HCT116 (cell line): ENCODE measurements around the gene IRS1. TPM values are rescaled to one million over a fixed set of nuclear protein-coding genes. Genes with fewer than 3 reads are reported as not detected.
A peak's percentile ranks its signal among the peaks of the same experiment; 100 is the strongest.

ENCODE experiments used
- ATAC-seq: fragments of 200-7000 bp; cut with Tn5 transposase; 2 replicates; pipeline ENCODE4 v1.9.1; 2020; ENCODE audit warnings: mild to moderate bottlenecking, moderate library complexity
- BruUV-seq: library from RNA; stranded (reverse); fragments of 400-500 nt; replicated peaks from 2 replicates; lab custom pipeline; 2021; lab: Mats Ljungman, UMichigan
- CTCF ChIA-PET: fragments of 300-600 bp; sonication (Branson Sonifier 250); formaldehyde crosslinking; loops from one replicate; lab custom pipeline; 2021; ENCODE audit warnings: antibody characterized with exemption; lab: Charles Lee
- POLR2A ChIA-PET: fragments of 300-600, 350-600 bp; sonication (Branson Sonifier 250); formaldehyde crosslinking; loops from one replicate; lab custom pipeline; 2021; ENCODE audit warnings: antibody characterized with exemption; lab: Charles Lee
- RAD21 ChIA-PET, 2 experiments: fragments of 300-600 bp; sonication (Branson Sonifier 250); formaldehyde crosslinking; loops; one replicate each; lab custom pipeline; 2023; ENCODE audit warnings: low total read pairs in 2 of 2; ENCODE audit not compliant: uncharacterized antibody in 2 of 2, unreplicated experiment in 2 of 2, low non-redundant PET in 1 of 2; lab: Charles Lee
- DNase-seq: peaks from one replicate; pipeline ENCODE4 v3.0.0-alpha.2; 2010; ENCODE audit warnings: low read depth, low spot score
- H2AFZ ChIP-seq: fragments of 200-600 bp; shearing (Covaris generic), sonication (generic); 2 replicates; pipeline ENCODE4 v1.6.1; 2017; ENCODE audit warnings: low read depth, mixed run types, mixed read lengths, antibody characterized with exemption, low read length; ENCODE audit not compliant: poor library complexity, severe bottlenecking
- H3K27ac ChIP-seq: 2 replicates; pipeline ENCODE4 v1.5.1; 2012; ENCODE audit warnings: low read depth, low read length
- H3K27me3 ChIP-seq: fragments of 200-600 bp; sonication (generic); 2 replicates; pipeline ENCODE4 v1.6.1; 2016; ENCODE audit warnings: mixed run types, low read length, mixed read lengths; ENCODE audit not compliant: insufficient read depth
- H3K36me3 ChIP-seq, 2 experiments: fragments of 200-500 bp in 1 of 2; fragments of 200-600 bp in 1 of 2; sonication (Bioruptor generic) in 1 of 2; sonication (generic) in 1 of 2; 2 replicates each; pipeline versions ENCODE4 v1.5.1 to v1.6.1; 2014 to 2016; ENCODE audit warnings: low read length in 2 of 2, inconsistent platforms in 1 of 2, mixed read lengths in 1 of 2, mixed run types in 1 of 2; ENCODE audit not compliant: insufficient read depth in 2 of 2, control insufficient read depth in 1 of 2
- H3K4me1 ChIP-seq, 2 experiments: fragments of 200-600 bp in 1 of 2; sonication (generic) in 1 of 2; 2 replicates each; pipeline versions ENCODE4 v1.5.1 to v1.6.1; 2012 to 2017; ENCODE audit warnings: low read length in 2 of 2, inconsistent platforms in 1 of 2, mild to moderate bottlenecking in 1 of 2, mixed read lengths in 1 of 2, mixed run types in 1 of 2, moderate library complexity in 1 of 2; ENCODE audit not compliant: insufficient read depth in 2 of 2, control insufficient read depth in 1 of 2
- H3K4me2 ChIP-seq: fragments of 200-600 bp; sonication (generic); 2 replicates; pipeline ENCODE4 v1.6.1; 2017; ENCODE audit warnings: mixed run types, low read length, mixed read lengths
- H3K4me3 ChIP-seq, 2 experiments: fragments of 200-600 bp in 1 of 2; sonication (generic) in 1 of 2; replicated peaks in 1 of 2; 2 replicates each; pipeline ENCODE4 v1.5.1; 2011 to 2016; ENCODE audit warnings: low read length in 2 of 2, control low read depth in 1 of 2, low read depth in 1 of 2, mild to moderate bottlenecking in 1 of 2, mixed read lengths in 1 of 2, mixed run types in 1 of 2
- H3K79me2 ChIP-seq: fragments of 200-600 bp; sonication (generic); 2 replicates; pipeline ENCODE4 v1.6.1; 2017; ENCODE audit warnings: mild to moderate bottlenecking, mixed run types, low read length, moderate library complexity, mixed read lengths; ENCODE audit not compliant: insufficient read depth
- H3K9ac ChIP-seq: fragments of 200-600 bp; sonication (generic); 2 replicates; pipeline ENCODE4 v1.6.1; 2016; ENCODE audit warnings: low read length, mixed read lengths
- H3K9me2 ChIP-seq: fragments of 200-600 bp; sonication (generic), shearing (Covaris generic); 2 replicates; pipeline ENCODE4 v1.6.1; 2017; ENCODE audit warnings: mixed run types, mild to moderate bottlenecking, moderate library complexity; ENCODE audit not compliant: insufficient read depth
- H3K9me3 ChIP-seq, 2 experiments: fragments of 200-500 bp in 1 of 2; fragments of 200-600 bp in 1 of 2; sonication (Bioruptor generic) in 1 of 2; sonication (generic) in 1 of 2; 2 replicates each; pipeline ENCODE4 v1.6.1; 2014 to 2017; ENCODE audit warnings: low read length in 2 of 2, mixed read lengths in 2 of 2, inconsistent platforms in 1 of 2, low read depth in 1 of 2, mild to moderate bottlenecking in 1 of 2, mixed run types in 1 of 2, moderate library complexity in 1 of 2; ENCODE audit not compliant: control insufficient read depth in 1 of 2, insufficient read depth in 1 of 2
- H4K20me1 ChIP-seq: fragments of 200-600 bp; sonication (generic), shearing (Covaris generic); 2 replicates; pipeline ENCODE4 v1.6.1; 2017; ENCODE audit warnings: mixed run types, mild to moderate bottlenecking, moderate library complexity; ENCODE audit not compliant: insufficient read depth
- CBX3 ChIP-seq: IDR thresholded peaks from 2 replicates; pipeline ENCODE4 v1.6.1; 2012; ENCODE audit warnings: low read depth
- CEBPB ChIP-seq: IDR thresholded peaks from 2 replicates; pipeline ENCODE4 v1.6.1; 2012; ENCODE audit warnings: low read depth
- EGR1 ChIP-seq: IDR thresholded peaks from 2 replicates; pipeline ENCODE4 v1.6.1; 2012; ENCODE audit warnings: low read depth
- ELF1 ChIP-seq: IDR thresholded peaks from 2 replicates; pipeline ENCODE4 v1.6.1; 2012; ENCODE audit warnings: low read depth, borderline replicate concordance
- EZH2 ChIP-seq: fragments of 200-600 bp; sonication (generic); IDR thresholded peaks from 2 replicates; pipeline ENCODE4 v1.6.1; 2017; ENCODE audit warnings: antibody characterized with exemption, mixed run types
- EZH2phosphoT487 ChIP-seq: fragments of 200-600 bp; IDR thresholded peaks from 2 replicates; pipeline ENCODE4 v1.6.1; 2018; ENCODE audit warnings: antibody characterized with exemption, borderline replicate concordance
- FOSL1 ChIP-seq: IDR thresholded peaks from 2 replicates; pipeline ENCODE4 v1.6.1; 2012; ENCODE audit warnings: low read depth
- JUND ChIP-seq: IDR thresholded peaks from 2 replicates; pipeline ENCODE4 v1.6.1; 2012
- POLR2A ChIP-seq: IDR thresholded peaks from 2 replicates; pipeline ENCODE4 v1.7.0; 2011; ENCODE audit warnings: borderline replicate concordance; ENCODE audit not compliant: insufficient read depth, insufficient read length; ENCODE audit errors: extremely low read depth
- POLR2AphosphoS5 ChIP-seq: IDR thresholded peaks from 2 replicates; pipeline ENCODE4 v1.6.1; 2011; ENCODE audit warnings: mild to moderate bottlenecking, low read depth, low read length, moderate library complexity
- RAD21 ChIP-seq: IDR thresholded peaks from 2 replicates; pipeline ENCODE4 v1.6.1; 2012; ENCODE audit warnings: low read depth, mild to moderate bottlenecking
- REST ChIP-seq: IDR thresholded peaks from 2 replicates; pipeline ENCODE4 v1.6.1; 2012; ENCODE audit warnings: low read depth
- SIN3A ChIP-seq: IDR thresholded peaks from 2 replicates; pipeline ENCODE4 v1.6.1; 2012; ENCODE audit warnings: low read depth
- SP1 ChIP-seq: IDR thresholded peaks from 2 replicates; pipeline ENCODE4 v1.6.1; 2012; ENCODE audit warnings: low read depth
- TCF7L2 ChIP-seq: IDR thresholded peaks from 2 replicates; pipeline ENCODE4 v1.7.0; 2011; ENCODE audit warnings: borderline replicate concordance, inconsistent platforms; ENCODE audit not compliant: insufficient read depth, insufficient read length; ENCODE audit errors: extremely low read depth
- YY1 ChIP-seq: IDR thresholded peaks from 2 replicates; pipeline ENCODE4 v1.6.1; 2011; ENCODE audit warnings: low read length, low read depth, moderate library complexity, mild to moderate bottlenecking; ENCODE audit not compliant: insufficient replicate concordance; ENCODE audit errors: extremely low read depth
- ZBTB33 ChIP-seq: IDR thresholded peaks from 2 replicates; pipeline ENCODE4 v1.6.1; 2011; ENCODE audit warnings: mild to moderate bottlenecking, low read length, moderate library complexity; ENCODE audit not compliant: insufficient replicate concordance; ENCODE audit errors: extremely low read depth
- ZFX ChIP-seq: fragments of 450-650 bp; IDR thresholded peaks from 2 replicates; pipeline ENCODE4 v1.6.1; 2017
- ZNF274 ChIP-seq: fragments of 200-500 bp; sonication (Bioruptor generic); IDR thresholded peaks from 2 replicates; pipeline ENCODE4 v1.6.1; 2014; ENCODE audit warnings: mild to moderate bottlenecking, low read depth, low read length, inconsistent platforms
- intact Hi-C: fragments of 100-400 bp; cut with micrococcal nuclease; formaldehyde crosslinking; loops from 2 replicates; pipeline ENCODE4 v1.10.0; 2022
- total RNA-seq: library from RNA; stranded (reverse); gene quantifications from one replicate; pipeline ENCODE4 v1.2.1, GENCODE V29; 2021; ENCODE audit not compliant: unreplicated experiment
- TF ChIP-seq, protein P1 (sequence below), 3 experiments: fragments of 200-600 bp in 1 of 3; sonication (generic) in 1 of 3; IDR thresholded peaks in 2 of 3; conservative IDR thresholded peaks in 1 of 3; 2 replicates each; pipeline ENCODE4 v1.5.1; 2012 to 2017; ENCODE audit warnings: low read depth in 2 of 3, low read length in 2 of 3, antibody characterized with exemption in 1 of 3, borderline replicate concordance in 1 of 3, control low read depth in 1 of 3, mild to moderate bottlenecking in 1 of 3, mixed read lengths in 1 of 3, mixed run types in 1 of 3, moderate library complexity in 1 of 3; ENCODE audit not compliant: insufficient read depth in 1 of 3
- TF ChIP-seq, protein P2 (sequence below): IDR thresholded peaks from 2 replicates; pipeline ENCODE4 v1.6.1; 2012

IRS1 gene
- total RNA-seq, 1 experiment from 2014 or later: 88.8 TPM

DNA sequence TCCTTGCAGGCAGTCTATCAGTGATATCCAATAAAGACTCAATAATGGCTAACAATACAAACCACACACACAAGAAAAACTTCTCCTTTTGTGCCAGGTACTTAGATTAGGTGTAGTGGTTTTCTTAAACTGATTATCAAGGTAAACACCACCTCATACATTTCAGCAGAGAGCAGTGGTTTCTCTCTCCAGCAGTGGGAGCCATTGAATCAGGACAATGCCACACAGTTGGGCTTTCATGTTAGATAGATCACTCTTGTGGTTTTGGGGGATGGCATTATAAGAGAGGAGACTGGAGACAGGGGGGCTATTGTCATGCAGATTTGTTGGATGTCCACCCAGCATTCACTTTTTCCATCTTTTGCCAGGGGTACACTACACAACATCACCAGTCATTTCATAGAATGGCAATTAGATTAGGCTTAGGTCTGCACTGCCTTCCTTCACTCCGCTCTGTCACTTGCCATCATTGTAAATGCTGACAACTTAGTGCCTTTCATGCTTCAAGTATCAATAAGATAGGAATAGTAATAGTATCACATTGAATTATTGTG is 13.6 kb upstream of the IRS1 start:
- no peak overlapping the region for H3K9ac ChIP-seq
- no peak overlapping the region for H3K4me2 ChIP-seq
- H3K4me3 ChIP-seq: no peak overlapping the region
- peak; percentile 74 for ATAC-seq
- no peaks in the 10 kb centered on the region for H3K36me3 ChIP-seq
- no peak overlapping the region for H2AFZ ChIP-seq
- H3K9me2 ChIP-seq: no peaks in the 10 kb centered on the region
- H3K9me3 ChIP-seq: peaks cover 0 to 7% of the 10 kb centered on the region in 2 experiments; a peak in 1 of 4 replicates
- no peaks in the 10 kb centered on the region for H3K27me3 ChIP-seq
- ChIA-PET RAD21 (interaction anchor here in 1 of 2 experiments (0.6 kb wide), 1 partner anchor 14 kb away, joined by 3 read pairs; no protein-coding TSS in a partner anchor), POLR2A (no interaction called here), CTCF (interaction anchor here (1.1 kb wide), 1 partner anchor 172 kb away, joined by 3 read pairs; no protein-coding TSS in a partner anchor)
- intact Hi-C loops: loop anchor here (1.0 kb wide), 2 partner anchors 172 to 294 kb away; no protein-coding TSS in a partner anchor
- no TSS peak for BruUV-seq
- no peak overlapping the region for H3K27ac ChIP-seq
- H3K4me1 ChIP-seq: no peaks in the 10 kb centered on the region
- DNase-seq: no peak
- no peaks in the 10 kb centered on the region for H4K20me1 ChIP-seq
- no peaks in the 10 kb centered on the region for H3K79me2 ChIP-seq
- TF ChIP-seq CBX3 (peak; percentile 25; the same call in 1 of the 2 replicates), ELF1 (no peak), YY1 (no peak), EGR1 (no peak), POLR2A (no peak), REST (no peak), ZBTB33 (no peak), SIN3A (no peak), SP1 (no peak), RAD21 (peak; percentile 79), JUND (no peak), EZH2phosphoT487 (no peak), ZNF274 (no peak), CEBPB (no peak), POLR2AphosphoS5 (no peak), TCF7L2 (peak; percentile 34), FOSL1 (no peak), ZFX (no peak), EZH2 (no peak)
- TF ChIP-seq, protein P1, sequence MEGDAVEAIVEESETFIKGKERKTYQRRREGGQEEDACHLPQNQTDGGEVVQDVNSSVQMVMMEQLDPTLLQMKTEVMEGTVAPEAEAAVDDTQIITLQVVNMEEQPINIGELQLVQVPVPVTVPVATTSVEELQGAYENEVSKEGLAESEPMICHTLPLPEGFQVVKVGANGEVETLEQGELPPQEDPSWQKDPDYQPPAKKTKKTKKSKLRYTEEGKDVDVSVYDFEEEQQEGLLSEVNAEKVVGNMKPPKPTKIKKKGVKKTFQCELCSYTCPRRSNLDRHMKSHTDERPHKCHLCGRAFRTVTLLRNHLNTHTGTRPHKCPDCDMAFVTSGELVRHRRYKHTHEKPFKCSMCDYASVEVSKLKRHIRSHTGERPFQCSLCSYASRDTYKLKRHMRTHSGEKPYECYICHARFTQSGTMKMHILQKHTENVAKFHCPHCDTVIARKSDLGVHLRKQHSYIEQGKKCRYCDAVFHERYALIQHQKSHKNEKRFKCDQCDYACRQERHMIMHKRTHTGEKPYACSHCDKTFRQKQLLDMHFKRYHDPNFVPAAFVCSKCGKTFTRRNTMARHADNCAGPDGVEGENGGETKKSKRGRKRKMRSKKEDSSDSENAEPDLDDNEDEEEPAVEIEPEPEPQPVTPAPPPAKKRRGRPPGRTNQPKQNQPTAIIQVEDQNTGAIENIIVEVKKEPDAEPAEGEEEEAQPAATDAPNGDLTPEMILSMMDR (IDR thresholded peaks at IDR 0.05 in 2 of 3, conservative IDR thresholded peaks at IDR 0.05 in 1 of 3; ENCODE audit: borderline replicate concordance in 1 of 3, insufficient read depth in 1 of 3, low read depth in 2 of 3, low read length in 2 of 3): peak; percentile 49 to 64 (median 63); a peak in 5 of 6 replicates
- TF ChIP-seq, protein P2, sequence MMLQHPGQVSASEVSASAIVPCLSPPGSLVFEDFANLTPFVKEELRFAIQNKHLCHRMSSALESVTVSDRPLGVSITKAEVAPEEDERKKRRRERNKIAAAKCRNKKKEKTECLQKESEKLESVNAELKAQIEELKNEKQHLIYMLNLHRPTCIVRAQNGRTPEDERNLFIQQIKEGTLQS: no peak
